Activated B cell treated with CpG ODN at 0.5 μM for 24 hours (primary cell): ENCODE data around the gene MUC5B. TPM values are rescaled to one million over a fixed set of nuclear protein-coding genes. Genes with fewer than 3 reads are reported as not detected.

Source experiments
- ATAC-seq: fragments of 200-7000 bp; cut with Tn5 transposase; one replicate; pipeline ENCODE4 v1.10.0; 2021; ENCODE audit warnings: low read depth, mild to moderate bottlenecking, moderate library complexity
- CTCF ChIA-PET: fragments of 350-600 bp; sonication (Branson Sonifier 250); formaldehyde crosslinking; loops from one replicate; lab custom pipeline; 2021; ENCODE audit warnings: antibody characterized with exemption; lab: Charles Lee
- POLR2A ChIA-PET: fragments of 350-600 bp; sonication (Branson Sonifier 250); formaldehyde crosslinking; loops from one replicate; lab custom pipeline; 2021; ENCODE audit warnings: antibody characterized with exemption; lab: Charles Lee
- DNase-seq: peaks from one replicate; pipeline ENCODE4 v3.0.0; 2022
- H3K27ac Mint-ChIP-seq: one replicate; pipeline ENCODE4 v1.8.0; 2020; ENCODE audit warnings: mixed read lengths
- H3K27me3 Mint-ChIP-seq: one replicate; pipeline ENCODE4 v1.8.0; 2021; ENCODE audit warnings: mixed read lengths
- H3K36me3 Mint-ChIP-seq: one replicate; pipeline ENCODE4 v1.8.0; 2021; ENCODE audit warnings: low read depth, mixed read lengths
- H3K4me1 Mint-ChIP-seq: one replicate; pipeline ENCODE4 v1.8.0; 2021; ENCODE audit warnings: mixed read lengths
- H3K4me3 Mint-ChIP-seq: one replicate; pipeline ENCODE4 v1.8.0; 2020; ENCODE audit warnings: mild to moderate bottlenecking, mixed read lengths
- H3K9me3 Mint-ChIP-seq: one replicate; pipeline ENCODE4 v1.8.0; 2020; ENCODE audit warnings: mixed read lengths
- CTCF ChIP-seq: fragments of 200-600 bp; IDR thresholded peaks from one replicate; pipeline ENCODE4 v1.8.0; 2022; ENCODE audit warnings: antibody characterized with exemption, mild to moderate bottlenecking
- intact Hi-C: fragments of 100-400 bp; cut with micrococcal nuclease; formaldehyde crosslinking; loops from one replicate; pipeline ENCODE4 v1.15.1; 2024
- total RNA-seq: library from RNA; stranded (reverse); gene quantifications from 2 replicates; pipeline ENCODE4 v1.2.3, GENCODE V29; 2022

The MUC5B gene
- total RNA-seq, 1 donor from 2014 or later = not detected

- H3K4me1 Mint-ChIP-seq = no peaks in the 10 kb centered on the region
- no peaks in the 10 kb centered on the region for H3K36me3 Mint-ChIP-seq
- CTCF ChIA-PET = interaction anchor here (3.1 to 5.9 kb wide), 2 partner anchors 314 to 373 kb away, joined by 23 to 48 read pairs; no protein-coding TSS in a partner anchor
- POLR2A ChIA-PET = no interaction called here
- intact Hi-C loops = no loop called here
- H3K4me3 Mint-ChIP-seq = no peak overlapping the region
- no peak for TF ChIP-seq CTCF
- H3K27ac Mint-ChIP-seq = no peak overlapping the region
- DNase-seq (no peak), ATAC-seq (no peak)
- no peaks in the 10 kb centered on the region for H3K9me3 Mint-ChIP-seq
- no peaks in the 10 kb centered on the region for H3K27me3 Mint-ChIP-seq
Measured at GRCh38 chr11:1201395-1202153, 21.3 kb upstream of the MUC5B start.

DNA sequence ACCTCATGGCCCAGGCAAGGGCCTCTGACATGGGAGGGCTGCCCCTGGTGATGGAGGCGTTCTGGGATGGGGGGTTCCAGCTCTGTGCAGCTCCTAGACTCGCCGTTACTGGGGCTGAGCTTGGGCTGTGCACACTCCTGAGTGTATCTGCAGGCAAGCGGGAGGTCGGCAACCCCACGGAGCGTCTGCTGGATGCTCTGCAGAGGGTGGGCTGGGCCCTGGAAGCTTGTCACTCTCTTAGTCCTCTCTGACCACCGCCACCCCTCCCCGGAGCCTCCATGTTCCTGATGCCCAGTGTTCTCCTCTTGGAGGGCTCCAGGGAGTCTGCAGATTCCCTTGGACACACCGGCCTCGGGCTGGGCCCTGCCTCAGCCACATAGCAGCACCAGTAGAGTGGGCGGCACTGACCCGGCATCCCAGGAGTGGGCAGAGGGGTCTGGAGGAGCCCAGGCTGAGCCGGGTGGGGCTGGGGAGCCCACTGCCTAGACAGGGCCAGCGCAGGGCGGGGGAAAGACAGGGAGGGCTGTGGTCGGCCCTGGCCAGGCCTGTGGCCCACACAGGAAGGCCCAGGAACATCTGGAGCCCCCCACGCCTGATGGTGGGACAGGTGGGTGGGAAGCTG, 20.6 kb upstream of the MUC5B start:
- no peaks in the 10 kb centered on the region for H3K36me3 Mint-ChIP-seq
- H3K27me3 Mint-ChIP-seq = no peaks in the 10 kb centered on the region
- CTCF ChIA-PET = interaction anchor here (3.1 to 5.9 kb wide), 2 partner anchors 313 to 373 kb away, joined by 23 to 48 read pairs; no protein-coding TSS in a partner anchor
- TF ChIP-seq CTCF = no peak
- DNase-seq (no peak), ATAC-seq (peak; percentile 29)
- H3K4me1 Mint-ChIP-seq = no peaks in the 10 kb centered on the region
- no peak overlapping the region for H3K27ac Mint-ChIP-seq
- H3K4me3 Mint-ChIP-seq = no peak overlapping the region
- POLR2A ChIA-PET = no interaction called here
- intact Hi-C loops = no loop called here
- no peaks in the 10 kb centered on the region for H3K9me3 Mint-ChIP-seq

- Mint-ChIP-seq H3K4me3 (no peak overlapping the region), H3K27me3 (no peaks in the 10 kb centered on the region), H3K36me3 (no peaks in the 10 kb centered on the region), H3K4me1 (no peaks in the 10 kb centered on the region), H3K9me3 (no peaks in the 10 kb centered on the region), H3K27ac (no peak overlapping the region)
- DNase-seq (peak; percentile 72), ATAC-seq (peak; percentile 94)
- CTCF ChIA-PET = interaction anchor here (3.1 to 5.9 kb wide), 2 partner anchors 312 to 372 kb away, joined by 23 to 48 read pairs; no protein-coding TSS in a partner anchor
- intact Hi-C loops = loop anchor here (1.0 kb wide), 1 partner anchor 371 kb away; no protein-coding TSS in a partner anchor
- POLR2A ChIA-PET = no interaction called here
- TF ChIP-seq CTCF = no peak
Measured at GRCh38 chr11:1202776-1203504, 19.9 kb upstream of the MUC5B start.

DNA sequence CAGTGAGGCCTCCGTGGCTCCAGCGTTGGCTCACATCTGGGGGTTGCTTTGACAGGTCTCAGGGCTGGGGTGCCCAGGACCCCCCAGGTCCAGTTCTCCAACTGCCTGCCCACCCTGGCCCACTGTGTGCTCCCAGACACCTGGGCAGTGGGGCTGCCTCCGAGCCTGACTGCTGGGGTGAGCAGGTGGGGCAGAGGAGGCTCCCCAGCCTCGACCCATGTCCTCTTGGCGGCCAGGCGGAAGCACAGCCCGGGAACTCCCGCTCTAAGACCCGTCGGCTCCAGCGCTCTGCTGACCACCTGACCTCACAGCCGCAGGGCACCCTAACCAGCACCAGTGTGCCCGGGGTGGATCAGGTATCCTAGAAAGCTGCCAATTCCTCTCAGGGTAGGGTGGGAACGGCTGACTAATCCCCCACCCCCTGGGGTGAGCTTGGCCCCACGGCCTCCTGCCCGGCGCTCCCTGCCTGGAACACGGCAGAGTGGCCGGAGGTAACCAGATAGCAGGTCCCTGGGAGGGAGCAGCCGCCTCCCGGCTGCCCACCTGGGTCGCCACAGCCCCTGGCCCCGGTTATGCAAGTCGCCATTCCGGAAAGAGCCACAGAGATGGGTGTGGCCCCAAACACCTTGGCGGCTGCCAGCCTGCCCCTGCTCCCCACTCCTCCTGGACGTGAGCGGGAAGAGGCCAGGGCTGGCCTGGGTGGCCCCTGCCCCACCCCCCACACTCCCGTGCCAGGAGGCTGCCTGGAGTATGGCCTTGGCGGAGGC, 19.2 kb upstream of the MUC5B start:
- H3K9me3 Mint-ChIP-seq = no peaks in the 10 kb centered on the region
- H3K27ac Mint-ChIP-seq = no peak overlapping the region
- no peak overlapping the region for H3K4me3 Mint-ChIP-seq
- ChIA-PET POLR2A (no interaction called here), CTCF (interaction anchor here (1.3 to 5.9 kb wide), 3 partner anchors 181 to 371 kb away, joined by 3 to 48 read pairs (median 23); no protein-coding TSS in a partner anchor)
- ATAC-seq = no peak
- no peaks in the 10 kb centered on the region for H3K27me3 Mint-ChIP-seq
- no peaks in the 10 kb centered on the region for H3K36me3 Mint-ChIP-seq
- H3K4me1 Mint-ChIP-seq = no peaks in the 10 kb centered on the region
- DNase-seq = no peak
- intact Hi-C loops = loop anchor here (1.0 kb wide), 1 partner anchor 371 kb away; no protein-coding TSS in a partner anchor
- no peak for TF ChIP-seq CTCF
